DOHH2 (cell line): Measurements from ENCODE around the gene FAM50A.

Experiments used
- H3F3A ChIP-seq: fragments of 200-600 bp; sonication (generic), shearing (Covaris generic); 2 replicates; pipeline ENCODE4 v1.6.0; 2016; ENCODE audit warnings: antibody characterized with exemption, mild to moderate bottlenecking; ENCODE audit not compliant: control insufficient read depth, insufficient read depth
- H3K27ac ChIP-seq: fragments of 200-600 bp; sonication (generic); 2 replicates; pipeline ENCODE4 v1.5.1; 2014; ENCODE audit warnings: low read depth, mild to moderate bottlenecking, low read length, moderate library complexity
- H3K27me3 ChIP-seq: fragments of 200-600 bp; sonication (generic); 2 replicates; pipeline ENCODE4 v1.6.1; 2014; ENCODE audit warnings: mild to moderate bottlenecking, low read length, mixed read lengths; ENCODE audit not compliant: control insufficient read depth
- H3K36me3 ChIP-seq: fragments of 200-600 bp; sonication (generic); 2 replicates; pipeline ENCODE4 v1.6.1; 2014; ENCODE audit warnings: mild to moderate bottlenecking, low read length, moderate library complexity, mixed read lengths; ENCODE audit not compliant: control insufficient read depth
- H3K4me1 ChIP-seq: fragments of 200-600 bp; sonication (generic); 2 replicates; pipeline ENCODE4 v1.6.1; 2014; ENCODE audit warnings: mild to moderate bottlenecking, low read length, mixed read lengths; ENCODE audit not compliant: control insufficient read depth
- H3K4me2 ChIP-seq: fragments of 200-600 bp; sonication (generic); 2 replicates; pipeline ENCODE4 v1.6.0; 2014; ENCODE audit warnings: mild to moderate bottlenecking, low read length, moderate library complexity
- H3K4me3 ChIP-seq: fragments of 200-600 bp; sonication (generic); 2 replicates; pipeline ENCODE4 v1.5.1; 2014; ENCODE audit warnings: mild to moderate bottlenecking, low read length, mixed read lengths
- H3K79me2 ChIP-seq: fragments of 200-600 bp; sonication (generic); 2 replicates; pipeline ENCODE4 v1.6.1; 2014; ENCODE audit warnings: mild to moderate bottlenecking, low read length, mixed read lengths; ENCODE audit not compliant: control insufficient read depth
- H3K9me2 ChIP-seq: fragments of 200-600 bp; sonication (generic); replicated peaks from 2 replicates; pipeline ENCODE4 v1.6.1; 2014; ENCODE audit warnings: mild to moderate bottlenecking, low read length, mixed read lengths; ENCODE audit not compliant: control insufficient read depth
- H3K9me3 ChIP-seq: fragments of 200-600 bp; sonication (generic); 2 replicates; pipeline ENCODE4 v1.6.1; 2014; ENCODE audit warnings: antibody characterized with exemption, low read length, mixed read lengths; ENCODE audit not compliant: control insufficient read depth, insufficient read depth
- H4K20me1 ChIP-seq: fragments of 200-600 bp; sonication (generic); 2 replicates; pipeline ENCODE4 v1.6.0; 2014; ENCODE audit warnings: low read depth, mild to moderate bottlenecking, antibody characterized with exemption, low read length, moderate library complexity; ENCODE audit not compliant: control insufficient read depth, insufficient read depth
- CTCF ChIP-seq: fragments of 200-600 bp; sonication (generic); IDR thresholded peaks from one replicate; pipeline ENCODE4 v1.5.1; 2014; ENCODE audit warnings: antibody characterized with exemption, mild to moderate bottlenecking, low read depth, low read length; ENCODE audit not compliant: poor library complexity, severe bottlenecking
- EZH2phosphoT487 ChIP-seq: fragments of 200-600 bp; sonication (generic); IDR thresholded peaks from 2 replicates; pipeline ENCODE4 v1.6.1; 2017; ENCODE audit warnings: borderline replicate concordance, mild to moderate bottlenecking, antibody characterized with exemption, low read length, moderate library complexity, mixed read lengths

Gene FAM50A

GRCh38 chrX:154440623-154441357 is 3.2 kb upstream of the FAM50A start:
- Histone ChIP-seq H3F3A (peaks cover 2% of the 10 kb centered on the region; the same call in 1 of the 2 replicates), H3K4me2 (no peak overlapping the region), H3K36me3 (peaks cover 14% of the 10 kb centered on the region), H3K4me3 (no peak overlapping the region), H3K4me1 (peaks cover 26% of the 10 kb centered on the region), H3K9me3 (no peaks in the 10 kb centered on the region), H3K79me2 (peaks cover 23% of the 10 kb centered on the region), H3K27ac (no peak overlapping the region), H4K20me1 (no peaks in the 10 kb centered on the region), H3K9me2 (no peaks in the 10 kb centered on the region), H3K27me3 (no peaks in the 10 kb centered on the region)
- TF ChIP-seq EZH2phosphoT487 (no peak), CTCF (no peak)

GRCh38 chrX:154441564-154441963 is 2.4 kb upstream of the FAM50A start:
- Histone ChIP-seq H3K79me2 (peaks cover 23% of the 10 kb centered on the region), H3K4me1 (peaks cover 22% of the 10 kb centered on the region), H3K9me3 (no peaks in the 10 kb centered on the region), H3K4me3 (no peak overlapping the region), H3F3A (peaks cover 2% of the 10 kb centered on the region; the same call in 1 of the 2 replicates), H3K4me2 (no peak overlapping the region), H4K20me1 (no peaks in the 10 kb centered on the region), H3K27ac (no peak overlapping the region), H3K9me2 (no peaks in the 10 kb centered on the region), H3K36me3 (peaks cover 14% of the 10 kb centered on the region), H3K27me3 (no peaks in the 10 kb centered on the region)
- TF ChIP-seq EZH2phosphoT487 (no peak), CTCF (no peak)

GRCh38 chrX:154441984-154442707 is 1.8 kb upstream of the FAM50A start:
- Histone ChIP-seq H3K4me2 (no peak overlapping the region), H3K9me3 (no peaks in the 10 kb centered on the region), H3K27me3 (no peaks in the 10 kb centered on the region), H3K27ac (no peak overlapping the region), H3K4me1 (peaks cover 22% of the 10 kb centered on the region), H3K79me2 (peaks cover 21% of the 10 kb centered on the region), H3K9me2 (no peaks in the 10 kb centered on the region), H3K4me3 (no peak overlapping the region), H4K20me1 (no peaks in the 10 kb centered on the region), H3F3A (peaks cover 2% of the 10 kb centered on the region; the same call in 1 of the 2 replicates), H3K36me3 (peaks cover 14% of the 10 kb centered on the region)
- TF ChIP-seq EZH2phosphoT487 (no peak), CTCF (no peak)
